Endothelial cell of umbilical vein (primary cell): Measurements from ENCODE around the gene SETD1A. TPM values are rescaled to one million over a fixed set of nuclear protein-coding genes. Genes with fewer than 3 reads are reported as not detected.

Experiments used
- BruUV-seq: library from RNA; stranded (reverse); fragments of 400-500 nt; replicated peaks from 2 replicates; lab custom pipeline; 2021; lab: Mats Ljungman, UMichigan
- CTCF ChIA-PET: fragments of 300-600, 350-600 bp; sonication (Branson Sonifier 250); formaldehyde crosslinking; loops from one replicate; lab custom pipeline; 2021; ENCODE audit warnings: antibody characterized with exemption, inconsistent platforms; lab: Charles Lee
- POLR2A ChIA-PET: fragments of 300-600, 350-600 bp; sonication (Branson Sonifier 250); formaldehyde crosslinking; loops from one replicate; lab custom pipeline; 2021; ENCODE audit warnings: antibody characterized with exemption, inconsistent platforms; lab: Charles Lee
- DNase-seq: peaks from one replicate; pipeline ENCODE4 v3.0.0-alpha.2; 2011; ENCODE audit warnings: low read depth, low spot score
- FAIRE-seq: peaks from 2 replicates; lab custom pipeline; 2011; peaks lifted over from hg19 to GRCh38; lab: Jason Lieb, UNC
- H2AFZ ChIP-seq: 2 replicates; pipeline ENCODE4 v1.6.0; 2012; ENCODE audit warnings: low read depth, low read length, control low read depth, inconsistent platforms
- H3K27ac ChIP-seq: 2 replicates; pipeline ENCODE4 v1.5.1; 2011; ENCODE audit warnings: low read depth, mild to moderate bottlenecking, control low read depth, low read length, moderate library complexity; ENCODE audit not compliant: insufficient read depth
- H3K27me3 ChIP-seq, 2 experiments: 2 replicates each; pipeline versions ENCODE4 v1.6.0 to v1.6.1; 2011; ENCODE audit warnings: low read length in 2 of 2, mixed read lengths in 1 of 2; ENCODE audit not compliant: control insufficient read depth in 2 of 2, insufficient read depth in 2 of 2
- H3K36me3 ChIP-seq, 2 experiments: 2 replicates in 1 of 2; 3 replicates in 1 of 2; pipeline ENCODE4 v1.5.1; 2011; ENCODE audit warnings: low read length in 2 of 2, mild to moderate bottlenecking in 1 of 2, moderate library complexity in 1 of 2; ENCODE audit not compliant: control insufficient read depth in 2 of 2, insufficient read depth in 2 of 2; ENCODE audit errors: extremely low read depth in 1 of 2
- H3K4me1 ChIP-seq: 3 replicates; pipeline ENCODE4 v1.5.1; 2011; ENCODE audit warnings: mild to moderate bottlenecking, low read length; ENCODE audit not compliant: control insufficient read depth, insufficient read depth; ENCODE audit errors: extremely low read depth
- H3K4me2 ChIP-seq: 2 replicates; pipeline ENCODE4 v1.6.1; 2011; ENCODE audit warnings: low read length, control low read depth, mixed read lengths; ENCODE audit not compliant: insufficient read depth
- H3K4me3 ChIP-seq, 3 experiments: fragments of 200-600 bp in 1 of 3; sonication (generic), shearing (Covaris generic) in 1 of 3; replicated peaks in 1 of 3; 2 replicates each; pipeline ENCODE4 v1.5.1; 2011 to 2016; ENCODE audit warnings: control low read depth in 3 of 3, low read length in 3 of 3, mild to moderate bottlenecking in 2 of 3, inconsistent platforms in 1 of 3, low read depth in 1 of 3, moderate library complexity in 1 of 3; ENCODE audit not compliant: insufficient read depth in 1 of 3
- H3K79me2 ChIP-seq: 2 replicates; pipeline ENCODE4 v1.6.0; 2012; ENCODE audit warnings: low read length, inconsistent platforms; ENCODE audit not compliant: control insufficient read depth, insufficient read depth
- H3K9ac ChIP-seq: replicated peaks from 2 replicates; pipeline ENCODE3; 2011; ENCODE audit warnings: low read length, control low read depth; ENCODE audit not compliant: insufficient read depth; ENCODE audit errors: extremely low read depth
- H3K9me1 ChIP-seq: replicated peaks from 3 replicates; pipeline ENCODE4 v1.6.0; 2011; ENCODE audit warnings: mild to moderate bottlenecking, low read length; ENCODE audit not compliant: control insufficient read depth, insufficient read depth; ENCODE audit errors: extremely low read depth
- H3K9me3 ChIP-seq: replicated peaks from 2 replicates; pipeline ENCODE4 v1.5.1; 2012; ENCODE audit warnings: low read length, inconsistent platforms; ENCODE audit not compliant: control insufficient read depth, insufficient read depth
- H4K20me1 ChIP-seq: replicated peaks from 2 replicates; pipeline ENCODE3; 2011; ENCODE audit warnings: mild to moderate bottlenecking, low read length; ENCODE audit not compliant: control insufficient read depth, insufficient read depth; ENCODE audit errors: extremely low read depth
- CTCF ChIP-seq, 2 donors: IDR thresholded peaks; 1 replicate in 1 of 2; 2 replicates in 1 of 2; pipeline ENCODE4 v1.5.1; 2011; ENCODE audit warnings: low read length in 2 of 2, mild to moderate bottlenecking in 2 of 2, moderate library complexity in 2 of 2, control low read depth in 1 of 2, inconsistent platforms in 1 of 2, low read depth in 1 of 2; ENCODE audit not compliant: insufficient read depth in 1 of 2; ENCODE audit errors: extremely low read depth in 1 of 2
- EZH2 ChIP-seq: IDR thresholded peaks from 2 replicates; pipeline ENCODE4 v1.6.1; 2012; ENCODE audit warnings: borderline replicate concordance, low read depth, mild to moderate bottlenecking, moderate library complexity, low read length, inconsistent platforms; ENCODE audit not compliant: severe bottlenecking
- FOS ChIP-seq: IDR thresholded peaks from 2 replicates; pipeline ENCODE4 v1.6.1; 2011; ENCODE audit warnings: mild to moderate bottlenecking, low read length, moderate library complexity, borderline replicate concordance; ENCODE audit not compliant: insufficient read depth
- GATA2 ChIP-seq: IDR thresholded peaks from 2 replicates; pipeline ENCODE4 v1.7.0; 2011; ENCODE audit warnings: low read depth, mild to moderate bottlenecking, moderate library complexity, mixed read lengths, low read length; ENCODE audit not compliant: insufficient read length, insufficient read depth
- JUN ChIP-seq: IDR thresholded peaks from 2 replicates; pipeline ENCODE4 v1.6.1; 2011; ENCODE audit warnings: borderline replicate concordance, low read depth; ENCODE audit not compliant: insufficient read length, insufficient read depth
- MAX ChIP-seq: IDR thresholded peaks from 2 replicates; pipeline ENCODE4 v1.6.1; 2011; ENCODE audit not compliant: insufficient read depth, insufficient read length
- MYC ChIP-seq: IDR thresholded peaks from one replicate; pipeline ENCODE4 v1.6.1; 2011; ENCODE audit warnings: mild to moderate bottlenecking, low read depth, low read length
- POLR2A ChIP-seq: IDR thresholded peaks from 2 replicates; pipeline ENCODE4 v1.6.1; 2012; ENCODE audit warnings: low read depth, mild to moderate bottlenecking, control low read depth, low read length
- POLR2AphosphoS5 ChIP-seq: IDR thresholded peaks from 2 replicates; pipeline ENCODE4 v1.6.1; 2012; ENCODE audit warnings: low read depth, mild to moderate bottlenecking, control low read depth, low read length, moderate library complexity; ENCODE audit not compliant: insufficient read depth
- dilution Hi-C: fragments of 300-500 bp; cut with MboI; formaldehyde crosslinking; loops from one replicate; pipeline ENCODE4 v1.15.0; 2019; ENCODE audit warnings: low sequenced_read_pairs; ENCODE audit not compliant: extremely low pct_ligation_motif_present
- intact Hi-C: fragments of 100-400 bp; cut with micrococcal nuclease; formaldehyde crosslinking; loops from one replicate; pipeline ENCODE4 v1.10.0; 2022
- polyA plus RNA-seq, 4 experiments: library from polyadenylated mRNA; depleted of rRNA in 3 of 4; stranded (reverse) in 3 of 4; unstranded in 1 of 4; fragments of >200 nt; gene quantifications; 2 replicates each; pipeline versions ENCODE4 v1.2.1 to v1.2.3, GENCODE V29; 2011 to 2012; ENCODE audit warnings: missing spikeins in 1 of 4
- total RNA-seq: library from RNA; stranded (reverse); gene quantifications from 2 replicates; pipeline ENCODE4 v1.2.3, GENCODE V29; 2021

Gene SETD1A
- total and polyA plus RNA-seq, 2 donors (not counting 3 experiments of a cell fraction or from before 2014, with no cell fraction given) = 3.5 to 21.3 TPM

DNA sequence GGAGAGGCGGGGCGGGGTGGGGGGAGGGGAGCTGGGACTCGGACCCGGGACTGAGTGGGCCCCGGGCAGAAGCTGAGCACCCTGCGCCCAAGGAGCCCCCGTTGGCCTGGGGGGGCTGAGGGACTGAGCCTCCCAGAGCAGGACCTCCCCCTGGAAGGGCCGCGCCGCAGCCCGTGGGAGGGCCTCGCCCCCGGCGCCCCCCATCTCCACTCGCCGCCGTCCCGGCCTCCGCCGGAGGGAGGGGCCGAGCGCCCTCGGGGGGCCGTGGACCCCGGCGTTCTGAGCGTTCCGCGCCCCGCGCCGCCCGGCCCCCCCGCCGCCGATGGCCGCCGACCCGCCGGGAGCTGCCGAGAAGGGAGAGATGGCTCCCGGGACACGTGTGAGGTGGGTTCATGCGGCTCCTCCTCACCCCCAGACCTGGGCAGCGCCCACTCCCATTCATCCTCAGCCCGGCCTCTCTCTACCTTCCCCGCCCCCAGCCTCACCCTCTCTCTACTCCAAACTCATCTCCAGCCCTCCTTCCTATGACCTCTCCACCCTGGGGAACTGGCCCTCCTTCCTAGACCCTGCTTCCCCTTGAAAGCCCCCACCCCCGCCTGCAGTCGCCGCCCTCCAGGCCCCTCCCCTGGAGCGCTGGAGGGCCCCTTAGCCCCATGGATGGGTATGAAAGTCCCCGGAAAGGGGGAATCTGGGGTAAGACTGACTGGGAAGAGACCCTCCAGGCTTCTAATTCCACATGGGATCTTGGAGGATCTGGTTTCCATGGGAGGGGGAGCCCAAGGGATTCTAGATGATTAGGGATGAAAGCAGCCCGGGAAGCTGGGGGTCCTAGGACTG is 33.3 kb upstream of the SETD1A start:
- no peak for FAIRE-seq
- Histone ChIP-seq H3K9ac (peak overlapping the region; percentile 35), H3K4me2 (peak overlapping the region; percentile 44), H3K4me3 (peak overlapping the region; percentile 25 to 87 (median 39)), H2AFZ (no peak overlapping the region), H3K9me3 (no peaks in the 10 kb centered on the region), H3K9me1 (no peaks in the 10 kb centered on the region), H3K79me2 (no peaks in the 10 kb centered on the region), H3K27ac (no peak overlapping the region), H4K20me1 (no peaks in the 10 kb centered on the region), H3K36me3 (peaks cover 0 to 14% of the 10 kb centered on the region in 2 experiments), H3K27me3 (no peaks in the 10 kb centered on the region), H3K4me1 (peaks cover 2% of the 10 kb centered on the region)
- ChIA-PET CTCF (interaction anchor here (0.8 to 1.6 kb wide), 3 partner anchors 18 to 80 kb away, joined by 3 to 9 read pairs (median 5); no protein-coding TSS in a partner anchor), POLR2A (interaction anchor here (0.6 kb wide), 1 partner anchor 31 kb away, joined by 5 read pairs; no protein-coding TSS in a partner anchor)
- intact Hi-C loops (loop anchor here (5.0 kb wide), 1 partner anchor 162 kb away; the partner anchor contains the start of genes CFAP119 and RNF40), dilution Hi-C loops (no loop called here)
- DNase-seq = no peak
- TF ChIP-seq MYC = no peak
- TF ChIP-seq POLR2A = no peak
- no peak for TF ChIP-seq CTCF (IDR thresholded peaks at IDR 0.05; ENCODE audit: extremely low read depth in 1 of 2, insufficient read depth in 1 of 2, low read depth in 1 of 2, low read length in 2 of 2)
- no peak for TF ChIP-seq JUN
- TF ChIP-seq GATA2 = no peak
- no peak for TF ChIP-seq FOS
- TF ChIP-seq EZH2 = no peak
- TF ChIP-seq POLR2AphosphoS5 = no peak
- no peak for TF ChIP-seq MAX
- no TSS peak for BruUV-seq
